Panc1 (cell line): Measurements from ENCODE around the gene SLCO2A1.

Experiments
- SIN3A ChIP-seq: IDR thresholded peaks from 2 replicates; pipeline ENCODE4 v1.6.1; 2012; ENCODE audit warnings: low read depth, mild to moderate bottlenecking, low read length, moderate library complexity, borderline replicate concordance; ENCODE audit not compliant: insufficient read depth
- TF ChIP-seq, protein P1 (sequence below): fragments of 450-650 bp; IDR thresholded peaks from 2 replicates; pipeline ENCODE4 v1.5.1; 2017; ENCODE audit warnings: mild to moderate bottlenecking

DNA sequence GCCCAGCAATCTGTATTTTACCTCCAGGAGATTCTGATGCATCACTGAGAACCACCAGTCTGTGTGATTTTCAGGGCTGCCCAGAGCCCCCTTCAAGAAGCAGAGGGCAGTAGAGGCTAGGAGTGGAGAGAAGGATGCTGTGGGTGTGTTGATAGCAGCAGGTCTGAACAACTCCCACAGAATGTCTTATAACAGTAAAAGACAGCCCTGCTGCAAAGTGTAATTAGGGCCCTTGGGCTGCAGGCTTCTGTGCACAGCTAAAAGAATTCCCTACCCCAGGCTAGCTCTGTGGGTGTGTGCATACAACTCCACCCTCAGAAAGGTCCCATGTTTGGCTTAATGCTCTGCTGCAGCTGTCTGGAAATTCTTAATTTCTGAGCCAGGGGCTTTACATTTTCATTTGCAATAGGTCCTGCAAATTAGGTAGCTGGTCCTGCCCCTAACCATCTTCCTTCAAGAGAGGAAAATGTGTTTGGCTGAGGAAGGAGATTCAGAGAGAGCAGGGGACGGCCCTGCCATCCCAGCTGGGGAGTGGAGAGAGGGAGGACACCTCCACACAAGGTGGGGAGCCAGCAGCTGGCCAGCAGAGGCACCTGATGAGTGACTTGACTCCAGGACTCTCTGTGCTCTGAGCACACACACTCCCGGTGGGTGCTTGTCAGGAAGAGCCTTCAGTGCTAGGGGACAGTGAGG is 90.8 kb downstream of the SLCO2A1 start:
- no peak for TF ChIP-seq SIN3A
- TF ChIP-seq, protein P1, sequence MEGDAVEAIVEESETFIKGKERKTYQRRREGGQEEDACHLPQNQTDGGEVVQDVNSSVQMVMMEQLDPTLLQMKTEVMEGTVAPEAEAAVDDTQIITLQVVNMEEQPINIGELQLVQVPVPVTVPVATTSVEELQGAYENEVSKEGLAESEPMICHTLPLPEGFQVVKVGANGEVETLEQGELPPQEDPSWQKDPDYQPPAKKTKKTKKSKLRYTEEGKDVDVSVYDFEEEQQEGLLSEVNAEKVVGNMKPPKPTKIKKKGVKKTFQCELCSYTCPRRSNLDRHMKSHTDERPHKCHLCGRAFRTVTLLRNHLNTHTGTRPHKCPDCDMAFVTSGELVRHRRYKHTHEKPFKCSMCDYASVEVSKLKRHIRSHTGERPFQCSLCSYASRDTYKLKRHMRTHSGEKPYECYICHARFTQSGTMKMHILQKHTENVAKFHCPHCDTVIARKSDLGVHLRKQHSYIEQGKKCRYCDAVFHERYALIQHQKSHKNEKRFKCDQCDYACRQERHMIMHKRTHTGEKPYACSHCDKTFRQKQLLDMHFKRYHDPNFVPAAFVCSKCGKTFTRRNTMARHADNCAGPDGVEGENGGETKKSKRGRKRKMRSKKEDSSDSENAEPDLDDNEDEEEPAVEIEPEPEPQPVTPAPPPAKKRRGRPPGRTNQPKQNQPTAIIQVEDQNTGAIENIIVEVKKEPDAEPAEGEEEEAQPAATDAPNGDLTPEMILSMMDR, result no peak
